NCI-H128 (cell line): ENCODE results near the gene INPP5F.
"Not testable (repeated sequence)": the region's sequence is repeated elsewhere in the genome, so short reads cannot be mapped to it uniquely, and the experiment has no call there.

ENCODE experiments used
- DNase-seq: peaks from one replicate; lab custom pipeline; 2025; ENCODE audit not compliant: unreplicated experiment; lab: John Stamatoyannopoulos, UW

The INPP5F gene

DNA sequence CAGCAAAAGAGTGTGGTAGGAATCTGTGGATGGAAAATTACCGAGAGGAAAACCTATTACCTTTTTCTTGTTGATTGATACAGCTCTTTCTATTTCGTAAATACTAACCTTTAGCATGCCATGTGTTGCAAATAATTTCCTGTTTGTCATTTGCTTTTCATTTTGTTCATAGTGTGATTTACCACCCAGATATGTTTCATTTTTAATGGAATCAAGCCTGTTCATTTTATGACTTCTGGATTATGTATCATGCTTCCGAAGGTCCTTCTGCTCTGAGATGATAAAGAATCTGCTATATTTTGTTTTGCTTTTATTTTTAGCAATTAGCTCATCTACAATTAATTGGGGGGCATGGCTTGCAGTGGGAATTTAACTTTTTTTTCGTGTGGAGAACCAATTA, 46.5 kb downstream of the INPP5F start:
- no peak for DNase-seq

DNA sequence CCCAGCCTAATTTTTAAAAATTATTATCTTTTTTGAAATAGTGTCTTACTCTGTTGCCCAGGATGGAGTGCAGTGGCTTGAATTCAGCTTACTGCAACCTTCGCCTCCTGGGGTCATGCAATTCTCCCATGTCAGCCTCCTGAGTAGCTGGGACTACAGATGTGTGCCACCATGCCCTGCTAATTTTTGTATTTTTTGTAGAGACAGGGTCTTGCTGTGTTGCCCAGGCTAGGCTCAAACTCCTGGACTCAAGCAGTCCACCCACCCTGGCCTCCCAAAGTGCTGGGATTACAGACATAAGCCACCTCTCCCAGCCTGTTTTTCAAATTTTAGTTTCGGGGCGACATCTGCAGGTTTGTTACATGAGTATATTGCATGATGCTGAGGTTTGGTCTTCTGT, 47.2 kb downstream of the INPP5F start:
- not testable (repeated sequence) for DNase-seq

DNA sequence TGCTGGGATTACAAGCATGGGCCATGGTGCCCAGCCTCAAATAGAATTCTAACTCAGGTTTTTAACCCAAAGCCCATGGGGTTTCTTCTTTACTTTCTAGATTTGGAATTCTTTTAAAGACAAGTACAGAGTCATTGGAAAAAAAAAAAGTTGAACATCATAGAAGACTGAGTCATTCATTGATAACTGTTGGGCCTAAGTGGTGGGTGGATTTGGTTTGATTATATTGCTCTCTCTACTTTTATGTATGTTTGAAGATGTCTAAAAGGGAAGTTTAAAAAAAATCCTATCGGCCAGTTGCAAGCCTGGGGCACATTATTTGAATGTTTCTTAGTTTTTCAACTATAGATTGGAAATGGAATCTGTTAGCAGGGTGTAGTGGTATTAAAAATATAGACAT, 49.7 kb downstream of the INPP5F start:
- DNase-seq, result no peak

DNA sequence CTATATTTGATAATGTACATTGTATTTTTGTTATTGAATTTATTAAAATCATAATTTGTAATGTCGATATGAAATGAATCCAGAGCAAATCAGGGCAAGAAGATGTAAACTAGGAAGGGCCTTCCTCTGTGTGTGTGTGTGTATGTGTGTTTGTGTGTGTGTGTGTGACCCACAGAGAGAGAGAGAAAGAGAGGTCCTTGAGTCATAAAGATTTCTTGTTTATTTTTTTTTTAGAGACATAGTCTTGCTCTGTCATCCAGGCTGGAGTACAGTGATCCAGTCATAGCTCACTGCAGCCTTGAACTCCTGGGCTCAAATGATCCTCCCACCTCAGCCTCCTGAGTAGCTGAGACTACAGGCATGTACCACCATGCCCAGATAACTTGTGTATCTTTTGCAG, 50.7 kb downstream of the INPP5F start:
- DNase-seq, result no peak

DNA sequence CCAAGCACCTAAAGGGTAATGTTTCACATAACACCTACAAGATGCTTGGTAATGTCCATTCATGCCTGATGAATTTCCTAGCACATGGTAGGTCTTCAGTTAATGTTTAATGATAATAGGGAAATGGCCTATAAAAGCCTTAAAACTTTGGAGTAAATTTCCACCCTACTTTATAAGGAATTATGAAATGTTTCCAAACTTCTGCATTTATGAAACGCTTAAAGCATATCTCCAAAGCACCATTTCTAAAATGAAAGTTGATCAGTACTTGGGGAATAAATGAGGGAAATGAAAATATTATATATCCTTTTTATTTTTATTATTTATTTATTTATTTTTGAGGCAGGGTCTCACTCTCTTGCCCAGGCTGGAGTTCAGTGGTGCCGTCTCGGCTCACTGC, 51.8 kb downstream of the INPP5F start:
- no peak for DNase-seq

DNA sequence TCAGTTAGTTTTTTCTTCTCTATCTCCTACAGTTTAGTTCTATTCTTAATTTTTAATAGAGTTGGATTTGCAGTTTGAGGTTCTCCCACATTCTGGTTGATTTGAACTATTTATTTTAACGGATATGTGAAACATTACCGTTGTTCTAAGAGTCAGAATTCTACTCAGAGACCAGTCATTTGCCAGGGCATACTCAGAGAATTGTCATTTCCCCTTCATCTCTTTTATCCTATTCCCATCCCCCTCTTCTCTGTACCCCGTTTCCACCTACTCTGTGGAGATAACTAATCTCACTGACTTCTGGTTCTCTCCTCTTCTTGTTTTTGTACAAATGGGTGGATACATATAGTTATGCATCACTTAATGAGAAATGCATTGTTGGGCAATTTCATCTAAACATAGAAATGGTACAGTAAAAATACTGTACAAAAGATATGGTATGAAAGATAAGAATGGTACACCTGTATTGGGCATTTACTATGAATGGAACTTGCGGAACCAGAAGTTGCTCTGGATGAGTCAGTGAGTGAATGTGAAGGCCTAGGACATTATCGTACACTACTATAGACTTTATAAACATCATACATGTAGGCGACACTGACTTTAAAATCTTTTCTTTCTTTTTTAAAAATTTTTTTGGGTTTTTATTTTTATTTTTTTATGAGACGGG, 53.1 kb downstream of the INPP5F start:
- no peak for DNase-seq

DNA sequence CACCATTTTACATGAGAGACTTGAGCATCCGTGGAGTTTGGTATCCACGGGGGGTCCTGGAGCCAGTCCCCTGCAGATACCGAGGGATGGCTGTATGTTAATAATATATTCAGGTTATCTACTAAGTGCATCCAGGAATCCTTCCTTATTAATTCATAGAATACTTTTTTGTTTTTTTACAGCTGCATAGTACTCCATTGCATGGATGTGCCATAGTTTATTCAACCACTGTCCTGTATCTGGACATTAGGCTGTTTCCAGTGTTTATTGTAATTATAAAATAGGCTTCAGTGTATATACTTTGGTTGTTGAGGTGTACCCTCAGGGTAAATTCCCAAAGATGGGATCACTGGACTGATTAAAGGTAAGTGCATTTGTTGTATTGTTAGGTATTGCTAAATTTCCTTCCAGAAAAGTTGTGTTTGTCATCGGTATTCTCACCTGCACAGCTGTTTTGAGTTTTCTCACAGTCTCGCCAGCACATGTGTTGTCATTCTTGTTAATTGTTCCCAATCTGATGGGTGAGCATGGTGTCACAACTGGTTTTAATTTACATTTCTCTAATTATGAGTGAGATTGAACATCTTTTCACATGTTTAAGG, 55.1 kb downstream of the INPP5F start:
- DNase-seq, result no peak

DNA sequence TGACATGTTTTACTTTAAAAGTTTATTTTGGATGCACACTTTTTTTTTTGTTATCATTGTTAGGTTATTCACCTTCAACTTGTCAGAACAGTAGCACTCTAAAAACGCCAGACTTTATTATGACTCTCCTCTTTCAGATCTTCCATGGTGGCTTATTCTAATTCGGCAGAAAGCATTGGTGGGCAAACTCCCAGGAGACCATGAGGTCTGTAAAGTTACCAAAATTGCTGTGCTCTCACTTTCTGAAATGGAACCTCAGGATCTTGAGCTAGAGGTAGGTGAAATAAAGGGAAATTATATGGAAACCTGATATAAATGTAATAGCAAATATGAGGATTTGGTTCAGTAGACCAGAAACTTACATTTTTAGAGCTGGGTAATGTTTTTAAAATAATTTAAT, 55.6 kb downstream of the INPP5F start:
- DNase-seq, result no peak

DNA sequence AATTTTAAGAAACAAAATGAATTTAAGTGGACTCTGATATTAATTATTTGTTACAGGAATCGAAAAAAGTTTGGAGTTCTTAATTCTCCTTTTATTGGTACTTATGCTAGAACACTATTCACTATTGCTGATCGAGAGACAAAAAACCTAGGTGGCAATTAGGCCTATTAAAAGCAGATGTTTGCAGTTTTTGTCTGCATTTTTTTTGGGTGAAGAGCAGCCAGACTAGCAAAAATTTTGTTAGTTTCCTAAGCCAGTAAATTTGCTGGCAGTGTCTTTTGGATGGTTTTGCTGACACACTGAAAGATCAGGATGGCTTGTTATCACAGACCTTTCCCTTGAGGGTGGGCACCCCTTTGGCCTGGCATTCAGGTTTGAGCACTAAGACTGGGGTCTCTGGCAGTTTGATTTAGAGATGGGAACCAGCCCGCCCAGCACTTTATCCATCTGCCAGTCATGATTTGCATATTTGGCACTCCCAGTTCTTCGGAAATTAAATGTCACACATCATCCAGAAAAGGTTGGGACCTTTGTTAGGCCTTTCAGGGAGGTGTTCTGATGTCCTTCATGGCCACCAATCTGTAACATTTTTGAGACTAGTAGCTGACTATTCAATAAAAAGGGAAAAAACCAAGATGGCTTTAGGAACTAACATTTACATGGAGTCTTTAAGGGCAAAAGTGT, 57.3 kb downstream of the INPP5F start:
- no peak for DNase-seq

DNA sequence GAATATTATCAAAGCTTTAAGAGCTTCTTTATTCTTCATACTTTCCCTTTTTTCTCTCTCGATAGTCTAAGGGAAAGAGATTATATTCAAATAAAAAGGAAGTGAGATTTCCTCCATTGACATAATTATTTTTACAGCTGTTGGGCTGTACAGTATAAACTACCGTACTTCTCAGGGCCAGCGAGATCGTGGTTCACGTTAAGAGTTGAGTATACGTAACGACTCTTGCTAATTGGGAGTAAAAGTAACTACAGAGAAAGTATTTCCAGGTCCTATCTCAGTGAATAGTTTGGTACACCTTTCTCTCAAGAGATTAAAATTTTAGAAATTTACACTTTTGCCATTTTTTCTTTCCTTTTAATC, 57.8 kb downstream of the INPP5F start:
- DNase-seq, result no peak

DNA sequence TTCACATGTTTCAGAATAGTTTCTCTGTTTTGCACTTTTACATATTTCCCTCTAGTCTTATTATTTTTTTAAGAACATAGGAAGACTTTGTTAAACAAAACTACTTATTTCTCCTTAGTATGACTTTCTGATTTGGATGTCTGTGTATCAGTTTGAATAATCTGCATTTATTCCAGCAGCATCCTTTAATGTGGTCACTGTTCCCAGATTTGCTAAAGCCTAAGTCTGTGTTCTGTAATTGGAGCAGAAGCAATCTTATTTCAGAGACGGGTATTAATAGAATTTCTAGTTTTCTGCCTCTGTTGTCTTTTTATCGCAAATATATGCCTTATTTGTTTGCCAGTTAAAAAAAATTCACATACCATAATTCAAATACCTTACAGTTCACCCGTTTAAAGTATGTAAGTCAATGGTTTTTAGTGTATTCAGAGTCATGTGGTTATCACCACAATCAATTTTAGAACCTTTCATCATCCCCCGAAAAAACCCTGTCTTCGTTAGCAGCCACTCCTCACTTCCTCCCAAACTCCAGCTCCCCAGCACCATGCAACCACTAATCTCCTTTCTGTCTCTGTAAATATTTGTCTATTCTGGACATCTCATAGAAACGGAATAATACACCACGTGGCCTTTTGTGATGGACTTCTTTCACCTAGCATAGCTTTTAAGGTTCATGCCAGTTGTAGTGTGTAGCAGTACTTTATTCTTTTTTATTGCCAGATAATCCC, 58.7 kb downstream of the INPP5F start:
- DNase-seq, result no peak

DNA sequence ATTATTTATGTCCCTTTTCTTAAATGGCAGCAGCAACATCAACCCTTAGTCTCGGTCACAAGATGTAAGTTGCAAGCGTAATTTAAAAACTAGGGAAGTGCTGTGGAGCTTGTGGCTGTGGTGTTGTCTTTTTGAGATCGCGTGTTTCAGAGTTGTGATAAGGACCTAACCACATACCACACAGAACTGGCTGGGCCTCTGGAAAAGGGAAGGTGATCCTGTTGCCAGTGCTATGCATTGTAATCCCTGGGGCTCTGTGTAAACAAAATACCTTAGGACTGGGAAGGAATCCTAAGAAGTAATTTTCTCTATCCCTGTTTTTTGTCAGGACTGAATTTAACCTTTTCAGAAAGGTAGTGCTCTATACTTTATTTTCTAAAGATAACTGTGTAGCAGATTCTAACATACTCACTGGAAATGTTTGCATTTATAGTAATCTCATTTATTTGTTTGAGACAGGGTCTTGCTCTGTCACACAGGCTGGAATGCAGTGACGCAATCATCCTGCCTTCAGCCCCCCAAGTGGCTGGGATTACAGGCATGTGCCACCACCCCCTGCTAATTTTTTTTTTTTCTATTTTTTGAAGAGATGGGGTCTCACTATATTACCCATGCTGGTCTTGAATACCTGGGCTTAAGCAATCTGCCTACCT, 60.4 kb downstream of the INPP5F start:
- DNase-seq, result no peak

DNA sequence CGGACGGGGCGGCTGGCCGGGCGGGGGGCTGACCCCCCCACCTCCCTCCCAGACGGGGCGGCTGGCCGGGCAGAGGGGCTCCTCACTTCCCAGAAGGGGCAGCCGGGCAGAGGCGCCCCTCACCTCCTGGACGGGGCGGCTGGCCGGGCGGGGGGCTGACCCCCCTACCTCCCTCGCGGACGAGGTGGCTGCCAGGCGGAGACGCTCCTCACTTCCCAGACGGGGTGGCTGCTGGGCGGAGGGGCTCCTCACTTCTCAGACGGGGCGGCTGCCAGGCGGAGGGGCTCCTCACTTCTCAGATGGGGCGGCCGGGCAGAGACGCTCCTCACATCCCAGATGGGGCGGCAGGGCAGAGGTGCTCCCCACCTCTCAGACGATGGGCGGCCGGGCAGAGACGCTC, 69.3 kb downstream of the INPP5F start:
- DNase-seq, result not testable (repeated sequence)

DNA sequence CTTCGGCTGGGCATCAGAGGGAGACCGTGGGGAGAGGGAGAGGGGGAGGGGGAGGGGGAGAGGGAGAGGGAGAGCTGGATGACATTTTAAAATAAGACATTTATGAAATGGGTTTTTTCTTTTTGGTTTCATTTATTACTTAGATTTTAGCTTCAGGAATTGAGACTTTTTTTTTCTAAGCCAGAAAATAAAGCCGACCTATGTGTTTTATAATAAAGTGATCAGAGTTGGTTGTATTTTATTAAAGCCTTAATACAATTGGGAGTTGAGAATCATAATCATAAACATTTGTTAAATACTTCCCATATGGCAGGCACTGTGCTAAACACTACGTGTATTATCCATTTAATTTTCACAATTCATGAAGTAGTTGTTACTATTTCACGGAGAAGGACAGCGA, 70.2 kb downstream of the INPP5F start:
- no peak for DNase-seq

DNA sequence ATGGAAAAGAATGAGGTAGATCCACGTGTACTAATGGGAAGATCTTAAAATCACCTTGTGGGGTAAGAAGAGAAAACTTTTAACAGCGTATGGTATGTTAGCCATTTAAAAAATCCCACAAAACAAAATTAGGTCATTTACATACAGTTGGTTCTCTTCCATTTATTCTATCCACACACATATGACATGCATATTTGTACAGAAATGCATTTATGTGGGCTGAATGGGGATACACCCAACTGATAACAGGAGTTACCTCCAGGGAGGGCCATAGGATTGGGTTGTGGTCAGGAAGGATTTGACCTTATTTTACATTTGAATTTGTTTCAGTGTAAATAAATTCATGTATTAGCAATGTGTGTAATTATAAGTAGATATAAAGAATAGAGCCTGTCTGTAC, 75.3 kb downstream of the INPP5F start:
- DNase-seq, result no peak

DNA sequence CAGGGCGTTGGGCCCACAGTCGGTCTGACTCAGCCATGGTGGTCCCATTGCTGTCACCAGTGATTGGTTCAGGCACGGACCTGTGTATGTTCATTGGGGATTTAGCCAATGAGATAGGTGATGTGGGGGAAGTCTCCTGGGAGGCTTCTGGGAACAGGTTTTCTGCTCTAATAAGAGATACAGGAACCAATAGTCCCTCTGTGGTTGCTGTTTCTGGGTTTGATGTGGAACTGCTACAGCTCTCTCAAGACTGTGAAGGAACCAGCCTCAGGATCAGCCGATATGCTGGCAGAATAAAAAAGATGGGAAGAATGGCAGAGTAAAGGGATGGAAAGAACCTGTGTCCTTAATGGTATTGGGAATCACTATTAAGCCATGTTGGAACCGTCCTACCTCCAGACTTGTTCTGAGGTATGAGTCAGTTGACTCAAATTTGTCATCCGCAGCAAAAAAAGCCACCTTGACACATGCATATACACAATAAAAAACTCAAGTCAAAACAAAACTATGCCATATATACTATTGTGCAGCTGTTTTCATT, 76.2 kb downstream of the INPP5F start:
- DNase-seq, result no peak

DNA sequence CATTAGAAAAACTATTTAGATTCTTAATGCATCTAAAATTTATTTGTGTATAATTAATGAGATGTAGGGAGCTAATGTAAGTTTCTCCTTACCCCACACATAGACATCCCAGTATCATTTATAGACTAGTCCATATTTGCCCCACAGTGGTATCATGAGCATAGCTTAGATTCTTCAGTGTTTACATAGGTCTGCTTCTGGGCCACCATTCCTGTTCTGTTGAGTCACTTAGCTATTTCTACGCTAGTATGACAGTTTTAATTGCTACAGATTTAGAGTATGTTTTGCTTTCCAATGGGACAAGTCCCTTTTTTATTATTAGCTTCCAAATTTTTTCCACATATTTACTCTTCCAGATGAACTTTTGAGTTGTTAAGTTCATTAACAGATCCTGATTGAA, 77.4 kb downstream of the INPP5F start:
- no peak for DNase-seq

DNA sequence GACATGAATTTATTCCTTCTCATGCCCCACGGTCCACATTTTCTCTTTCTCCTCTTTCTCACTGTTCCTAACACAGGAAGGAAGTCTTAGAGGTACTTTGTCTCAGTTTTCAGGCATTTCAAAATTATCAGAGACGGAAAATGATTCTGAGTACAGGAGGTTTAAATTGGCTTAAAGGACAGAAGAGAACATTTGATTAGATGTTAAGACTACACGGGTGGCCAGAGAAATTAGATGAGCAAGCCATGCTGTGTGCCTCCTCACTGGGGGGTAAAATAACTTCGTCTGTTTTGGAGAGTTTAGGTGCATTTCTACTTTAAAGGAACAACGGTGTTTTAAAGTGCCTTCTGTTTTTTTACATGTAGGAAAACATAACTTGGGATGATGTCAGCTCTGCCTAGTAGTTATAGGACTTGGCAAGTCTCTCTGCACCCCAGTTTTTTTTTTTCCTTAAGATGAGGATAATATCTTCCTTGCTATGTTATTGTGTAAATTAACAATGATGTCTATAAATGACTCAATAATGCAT, 79.9 kb downstream of the INPP5F start:
- DNase-seq, result no peak

DNA sequence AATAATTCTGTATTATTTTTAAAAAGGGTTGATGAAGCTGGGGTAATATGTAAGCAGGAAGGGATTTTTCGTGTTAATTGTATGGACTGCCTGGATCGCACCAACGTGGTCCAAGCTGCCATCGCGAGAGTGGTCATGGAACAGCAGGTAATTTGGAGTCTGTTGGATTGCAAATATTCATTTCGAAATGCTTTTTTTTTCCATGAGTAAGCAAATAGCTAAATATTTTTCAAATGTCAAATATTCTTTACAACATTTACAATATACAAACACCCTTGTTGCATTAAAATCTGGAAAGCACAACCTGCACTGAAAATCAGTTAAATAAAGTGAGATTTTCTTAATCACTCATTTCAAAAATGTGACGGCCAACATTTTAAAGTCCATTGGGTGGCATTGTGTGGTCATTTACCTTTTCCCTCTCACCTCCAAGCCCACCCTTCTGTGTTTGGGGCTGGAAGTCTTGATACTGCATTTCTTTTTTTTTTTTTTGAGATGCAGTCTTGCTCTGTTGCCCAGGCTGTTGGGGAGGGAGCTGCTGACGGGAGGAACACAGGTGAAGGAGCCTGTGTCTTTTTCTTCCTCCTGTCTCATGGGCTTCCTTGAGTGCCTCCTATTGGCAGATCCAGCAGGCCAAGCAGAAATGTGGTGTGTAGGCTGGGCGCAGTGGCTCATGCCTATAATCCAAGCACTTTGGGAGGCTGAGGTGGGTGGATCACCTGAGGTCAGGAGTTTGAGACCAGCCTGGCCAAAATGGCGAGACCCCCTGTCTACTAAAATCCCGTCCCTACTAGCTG, 80.7 kb downstream of the INPP5F start:
- no peak for DNase-seq
